DND-41 (cell line): Measurements from ENCODE around the gene SENP3.

Source experiments
- ATAC-seq: fragments of 200-7000 bp; cut with Tn5 transposase; 3 replicates; pipeline ENCODE4 v1.9.1; 2021; ENCODE audit warnings: low read depth; ENCODE audit not compliant: insufficient read depth
- DNase-seq: peaks from one replicate; pipeline ENCODE4 v3.0.0-alpha.2; 2020
- H2AFZ ChIP-seq: 2 replicates; pipeline ENCODE4 v1.6.0; 2012; ENCODE audit warnings: low read depth, low read length
- H3K27ac ChIP-seq: 2 replicates; pipeline ENCODE4 v1.5.1; 2012; ENCODE audit warnings: low read length, inconsistent platforms
- H3K27me3 ChIP-seq: fragments of 200-600 bp; sonication (generic); 2 replicates; pipeline ENCODE4 v1.6.0; 2012; ENCODE audit warnings: low read length, mild to moderate bottlenecking, inconsistent platforms; ENCODE audit not compliant: insufficient read depth, poor library complexity
- H3K36me3 ChIP-seq: 2 replicates; pipeline ENCODE4 v1.5.1; 2012; ENCODE audit warnings: low read length, inconsistent platforms; ENCODE audit not compliant: insufficient read depth
- H3K4me1 ChIP-seq: 2 replicates; pipeline ENCODE4 v1.5.1; 2012; ENCODE audit warnings: mild to moderate bottlenecking, low read length; ENCODE audit not compliant: insufficient read depth
- H3K4me2 ChIP-seq: 2 replicates; pipeline ENCODE4 v1.6.0; 2012; ENCODE audit warnings: mild to moderate bottlenecking, moderate library complexity, low read length, inconsistent platforms; ENCODE audit not compliant: insufficient read depth
- H3K4me3 ChIP-seq, 2 experiments: fragments of 200-600 bp in 1 of 2; shearing (Covaris generic) in 1 of 2; 2 replicates each; pipeline ENCODE4 v1.5.1; 2012 to 2016; ENCODE audit warnings: inconsistent platforms in 2 of 2, low read length in 2 of 2, mild to moderate bottlenecking in 2 of 2, low read depth in 1 of 2, moderate library complexity in 1 of 2
- H3K79me2 ChIP-seq: 2 replicates; pipeline ENCODE4 v1.6.0; 2012; ENCODE audit warnings: low read length, inconsistent platforms; ENCODE audit not compliant: insufficient read depth
- H3K9ac ChIP-seq: 2 replicates; pipeline ENCODE4 v1.6.0; 2012; ENCODE audit warnings: low read depth, mild to moderate bottlenecking, inconsistent platforms, low read length, moderate library complexity
- H3K9me3 ChIP-seq: 2 replicates; pipeline ENCODE4 v1.5.1; 2012; ENCODE audit warnings: low read length, moderate library complexity, mild to moderate bottlenecking, inconsistent platforms; ENCODE audit not compliant: insufficient read depth, severe bottlenecking
- H4K20me1 ChIP-seq: 2 replicates; pipeline ENCODE4 v1.6.0; 2012; ENCODE audit warnings: low read length; ENCODE audit not compliant: insufficient read depth
- CTCF ChIP-seq: IDR thresholded peaks from 2 replicates; pipeline ENCODE4 v1.5.1; 2012; ENCODE audit warnings: borderline replicate concordance, low read length, moderate library complexity, mild to moderate bottlenecking; ENCODE audit not compliant: poor library complexity, severe bottlenecking; ENCODE audit errors: extremely low read depth
- EZH2 ChIP-seq: IDR thresholded peaks from 3 replicates; pipeline ENCODE4 v1.6.1; 2012; ENCODE audit warnings: borderline replicate concordance, low read depth, mild to moderate bottlenecking, moderate library complexity, low read length, inconsistent platforms; ENCODE audit not compliant: severe bottlenecking

The SENP3 gene

GRCh38 chr17:7612294-7612640 lies 50.5 kb downstream of the SENP3 start:
- DNase-seq (no peak), ATAC-seq (no peak)
- Histone ChIP-seq H3K9me3 (no peaks in the 10 kb centered on the region), H2AFZ (no peak overlapping the region), H3K4me2 (peak overlapping the region; percentile 78), H3K36me3 (peaks cover 32% of the 10 kb centered on the region), H3K4me3 (peak overlapping the region in 1 of 2 experiments; percentile 16; a peak in 1 of 4 replicates), H3K27me3 (no peaks in the 10 kb centered on the region), H3K79me2 (peaks cover 65% of the 10 kb centered on the region), H3K4me1 (peaks cover 47% of the 10 kb centered on the region), H3K9ac (peak overlapping the region; percentile 78), H3K27ac (peak overlapping the region; percentile 41; the same call in 1 of the 2 replicates), H4K20me1 (peaks cover 38% of the 10 kb centered on the region; the same call in 1 of the 2 replicates)
- TF ChIP-seq EZH2 = no peak
- TF ChIP-seq CTCF = no peak

- Histone ChIP-seq H3K4me1 (peaks cover 47% of the 10 kb centered on the region), H3K9me3 (no peaks in the 10 kb centered on the region), H4K20me1 (peaks cover 38% of the 10 kb centered on the region; the same call in 1 of the 2 replicates), H3K27me3 (no peaks in the 10 kb centered on the region), H3K4me2 (peak overlapping the region; percentile 78), H3K79me2 (peaks cover 54% of the 10 kb centered on the region), H3K9ac (peak overlapping the region; percentile 78), H2AFZ (peak overlapping the region; percentile 54), H3K27ac (peak overlapping the region; percentile 57), H3K36me3 (peaks cover 27% of the 10 kb centered on the region), H3K4me3 (peak overlapping the region; percentile 59 to 69)
- no peak for DNase-seq
- ATAC-seq = no peak
- TF ChIP-seq CTCF (peak; percentile 41), EZH2 (no peak)
Observed at GRCh38 chr17:7613769-7614424, 52.2 kb downstream of the SENP3 start.

- ATAC-seq = peak; percentile 93
- peak within 1 kb of the TSS; percentile 78 for H3K4me2 ChIP-seq
- peak within 1 kb of the TSS; percentile 76 for H3K27ac ChIP-seq
- H3K9ac ChIP-seq = peak within 1 kb of the TSS; percentile 78
- H3K27me3 ChIP-seq = no peaks in the 10 kb centered on the region
- H3K79me2 ChIP-seq = peaks cover 46% of the 10 kb centered on the region
- H3K4me3 ChIP-seq = peak within 1 kb of the TSS; percentile 59 to 69
- peaks cover 35% of the 10 kb centered on the region; the same call in 1 of the 2 replicates for H4K20me1 ChIP-seq
- DNase-seq = peak; percentile 100
- TF ChIP-seq EZH2 = no peak
- TF ChIP-seq CTCF = peak; percentile 85
- H3K9me3 ChIP-seq = no peaks in the 10 kb centered on the region
- peaks cover 24% of the 10 kb centered on the region for H3K36me3 ChIP-seq
- H2AFZ ChIP-seq = peak within 1 kb of the TSS; percentile 94
- peaks cover 47% of the 10 kb centered on the region for H3K4me1 ChIP-seq
Observed at GRCh38 chr17:7614425-7615264, 52.9 kb downstream of the SENP3 start, which contains the start of gene FXR2. Gene FXR2, minus strand, starts transcription at chr17:7614897. Its CDS starts 365 bp downstream, at chr17:7614532.
